K562 (cell line): ENCODE measurements around the gene FIZ1. TPM values are rescaled to one million over a fixed set of nuclear protein-coding genes. Genes with fewer than 3 reads are reported as not detected.

Source experiments
- CBX2 ChIP-seq: fragments of 200-600 bp; sonication (generic); IDR thresholded peaks from one replicate; pipeline ENCODE4 v1.6.1; 2012; ENCODE audit warnings: mild to moderate bottlenecking, low read length, inconsistent platforms; ENCODE audit not compliant: insufficient read depth, poor library complexity, severe bottlenecking
- CHD4 ChIP-seq: fragments of 200-600 bp; sonication (generic); IDR thresholded peaks from 3 replicates; pipeline ENCODE4 v1.6.1; 2012; ENCODE audit warnings: low read depth, mild to moderate bottlenecking, mixed read lengths, low read length, inconsistent platforms; ENCODE audit not compliant: insufficient read depth, insufficient replicate concordance, poor library complexity, severe bottlenecking
- DLX4 ChIP-seq: fragments of 250-450 bp; sonication (Bioruptor Pico); IDR thresholded peaks from 2 replicates; pipeline ENCODE4 v1.6.1; 2021; ENCODE audit warnings: mild to moderate bottlenecking
- E4F1 ChIP-seq: fragments of 250-450 bp; sonication (Bioruptor Pico); IDR thresholded peaks from 2 replicates; pipeline ENCODE4 v1.5.0; 2021; ENCODE audit warnings: mild to moderate bottlenecking, borderline replicate concordance
- KAT2B ChIP-seq: IDR thresholded peaks from one replicate; pipeline ENCODE4 v1.6.1; 2012; ENCODE audit warnings: low read depth, mild to moderate bottlenecking, control low read depth, inconsistent platforms, low read length, moderate library complexity
- NKRF ChIP-seq: fragments of 450-650 bp; IDR thresholded peaks from 2 replicates; pipeline ENCODE4 v1.6.1; 2016; ENCODE audit warnings: borderline replicate concordance
- NUFIP1 ChIP-seq: fragments of 450-650 bp; IDR thresholded peaks from 2 replicates; pipeline ENCODE4 v1.6.1; 2018; ENCODE audit not compliant: partially characterized antibody
- RBM17 ChIP-seq: fragments of 200-400 bp; formaldehyde crosslinking; IDR thresholded peaks from 2 replicates; pipeline ENCODE4 v1.6.1; 2017; ENCODE audit warnings: low read depth, mild to moderate bottlenecking, low read length, borderline replicate concordance
- REST ChIP-seq, 2 experiments: fragments of 450-650 bp; formaldehyde crosslinking in 1 of 2; IDR thresholded peaks; 2 replicates each; pipeline versions ENCODE4 v1.4.0 to v1.6.1; 2014 to 2020; ENCODE audit warnings: mild to moderate bottlenecking in 2 of 2, borderline replicate concordance in 1 of 2, low read depth in 1 of 2
- SLC30A9 ChIP-seq: fragments of 250-450 bp; sonication (Bioruptor Pico); IDR thresholded peaks from 2 replicates; pipeline ENCODE4 v1.8.0; 2022; ENCODE audit warnings: mild to moderate bottlenecking, moderate library complexity
- SMAD1 ChIP-seq: fragments of 150-350 bp; IDR thresholded peaks from 2 replicates; pipeline ENCODE4 v1.6.1; 2014; ENCODE audit warnings: low read length, low read depth; ENCODE audit not compliant: partially characterized antibody
- ZBED1 ChIP-seq: IDR thresholded peaks from 2 replicates; pipeline ENCODE4 v1.6.1; 2014
- ZNF436 ChIP-seq: fragments of 250-450, 450-650 bp; sonication (Bioruptor Pico); formaldehyde crosslinking; IDR thresholded peaks from 2 replicates; pipeline ENCODE4 v1.7.0; 2020; ENCODE audit warnings: mild to moderate bottlenecking
- polyA plus RNA-seq, 8 experiments: library from polyadenylated mRNA; depleted of rRNA in 4 of 8; stranded (reverse) in 5 of 8; unstranded in 3 of 8; fragments of >200 nt; fragmentation: Nextera tagmentation in 2 of 8; fragmentation: Illumina TruSeq in 1 of 8; extraction: Ambion mirVana in 2 of 8; extraction: Trizol in 1 of 8; gene quantifications; 2 replicates each; pipeline versions ENCODE4 v1.2.1 to v1.2.3, GENCODE V29; 2011 to 2014; ENCODE audit warnings: inconsistent platforms in 1 of 8, missing spikeins in 1 of 8
- total RNA-seq, 7 experiments: library from RNA; depleted of rRNA in 6 of 7; stranded (reverse); fragments of >200 nt in 6 of 7; fragmentation: Illumina TruSeq in 2 of 7; extraction: Trizol in 2 of 7; gene quantifications; 2 replicates each; pipeline versions ENCODE4 v1.2.1 to v1.2.3, GENCODE V29; 2011 to 2021; ENCODE audit warnings: low replicate concordance in 1 of 7

Gene FIZ1
- total and polyA plus RNA-seq, 9 of the 15 experiments (the other 6 are each of a cell fraction or from before 2014, with no cell fraction given): 0.79 to 17.5 (median 5.5) TPM

- TF ChIP-seq E4F1 (no peak), KAT2B (no peak), CHD4 (no peak), REST (IDR thresholded peaks at IDR 0.05; ENCODE audit: borderline replicate concordance) (no peak), REST (CRISPR knock-in tag; IDR thresholded peaks at IDR 0.05; ENCODE audit: low read depth) (no peak; the same call in 1 of the 2 replicates), DLX4 (CRISPR knock-in tag) (no peak), ZNF436 (CRISPR knock-in tag) (no peak), ZBED1 (no peak), NUFIP1 (no peak), SMAD1 (no peak), CBX2 (no peak), SLC30A9 (CRISPR knock-in tag) (no peak), NKRF (peak; percentile 67; the same call in 1 of the 2 replicates), RBM17 (no peak)
These were observed 424 bp downstream of the FIZ1 start (continued) for GRCh38 chr19:55598719-55599467.
